SW480 (cell line): Measurements from ENCODE around the gene SEPTIN5.

Source experiments
- DNase-seq: peaks from one replicate; pipeline ENCODE4 v3.0.0-alpha.2; 2016; ENCODE audit warnings: low spot score

SEPTIN5 gene

GRCh38 chr22:19748991-19749664 lies 34.8 kb downstream of the SEPTIN5 start:
- DNase-seq = no peak

GRCh38 chr22:19749876-19750275 lies 35.6 kb downstream of the SEPTIN5 start:
- DNase-seq = no peak

- DNase-seq = no peak
These were observed 36.5 kb downstream of the SEPTIN5 start for GRCh38 chr22:19750507-19751490.

GRCh38 chr22:19751497-19752245 lies 37.4 kb downstream of the SEPTIN5 start:
- no peak for DNase-seq

- no peak for DNase-seq
These were observed 39.0 kb downstream of the SEPTIN5 start for GRCh38 chr22:19753090-19753842.

- no peak for DNase-seq
These were observed 39.8 kb downstream of the SEPTIN5 start for GRCh38 chr22:19753996-19754700.

- DNase-seq = no peak
These were observed 40.4 kb downstream of the SEPTIN5 start for GRCh38 chr22:19754701-19755144.

GRCh38 chr22:19755145-19755710 lies 40.9 kb downstream of the SEPTIN5 start:
- no peak for DNase-seq

- no peak for DNase-seq
These were observed 41.5 kb downstream of the SEPTIN5 start for GRCh38 chr22:19755722-19756287.

GRCh38 chr22:19756288-19757128 lies 42.2 kb downstream of the SEPTIN5 start:
- peak; percentile 49 for DNase-seq

- DNase-seq = no peak
These were observed 43.1 kb downstream of the SEPTIN5 start for GRCh38 chr22:19757140-19757984.

- DNase-seq = no peak
These were observed 43.9 kb downstream of the SEPTIN5 start for GRCh38 chr22:19757985-19758895.

GRCh38 chr22:19758896-19759426 lies 44.7 kb downstream of the SEPTIN5 start:
- DNase-seq = no peak

GRCh38 chr22:19759427-19760057 lies 45.2 kb downstream of the SEPTIN5 start:
- no peak for DNase-seq

- no peak for DNase-seq
These were observed 46.0 kb downstream of the SEPTIN5 start, which contains the start of gene TBX1 for GRCh38 chr22:19760058-19760950. Gene TBX1 (plus strand): TSS chr22:19760778. CDS start chr22:19760844, 66 bp downstream.
